SU-DHL-6 (cell line): ENCODE results near the gene MOV10.

Experiments
- H2AFZ ChIP-seq: fragments of 200-600 bp; sonication (generic); 2 replicates; pipeline ENCODE4 v1.6.1; 2014; ENCODE audit warnings: low read depth, mild to moderate bottlenecking, moderate library complexity, mixed read lengths, antibody characterized with exemption, low read length; ENCODE audit not compliant: severe bottlenecking
- H3F3A ChIP-seq: fragments of 200-600 bp; shearing (Covaris generic); 2 replicates; pipeline ENCODE4 v1.6.0; 2016; ENCODE audit warnings: antibody characterized with exemption, mild to moderate bottlenecking; ENCODE audit not compliant: insufficient read depth
- H3K27ac ChIP-seq: fragments of 200-600 bp; sonication (generic); 2 replicates; pipeline ENCODE4 v1.5.1; 2016; ENCODE audit warnings: low read depth, mild to moderate bottlenecking, low read length, moderate library complexity, mixed read lengths
- H3K27me3 ChIP-seq: fragments of 200-600 bp; sonication (generic), shearing (Covaris generic); 2 replicates; pipeline ENCODE4 v1.6.0; 2014; ENCODE audit warnings: mild to moderate bottlenecking, low read length
- H3K36me3 ChIP-seq: fragments of 200-600 bp; sonication (generic); 2 replicates; pipeline ENCODE4 v1.6.1; 2014; ENCODE audit warnings: mild to moderate bottlenecking, low read length, mixed read lengths
- H3K4me2 ChIP-seq: fragments of 300-600, 200-600 bp; shearing (Covaris generic), sonication (generic); 2 replicates; pipeline ENCODE4 v1.6.0; 2014; ENCODE audit warnings: low read length, low read depth, mild to moderate bottlenecking; ENCODE audit not compliant: poor library complexity, severe bottlenecking
- H3K4me3 ChIP-seq: fragments of 200-600 bp; sonication (generic); 2 replicates; pipeline ENCODE4 v1.5.1; 2014; ENCODE audit warnings: antibody characterized with exemption, low read length, mild to moderate bottlenecking, mixed read lengths; ENCODE audit not compliant: insufficient read depth, poor library complexity, severe bottlenecking
- H3K79me2 ChIP-seq: fragments of 200-600 bp; sonication (generic); 2 replicates; pipeline ENCODE4 v1.6.1; 2014; ENCODE audit warnings: mild to moderate bottlenecking, low read length, moderate library complexity; ENCODE audit not compliant: insufficient read depth
- H3K9ac ChIP-seq: fragments of 200-600 bp; sonication (generic); 2 replicates; pipeline ENCODE4 v1.7.0; 2014; ENCODE audit warnings: mild to moderate bottlenecking, low read length
- H3K9me2 ChIP-seq: fragments of 200-600 bp; sonication (generic); replicated peaks from 2 replicates; pipeline ENCODE4 v1.6.1; 2014; ENCODE audit warnings: low read length; ENCODE audit not compliant: insufficient read depth
- H3K9me3 ChIP-seq: fragments of 200-600 bp; sonication (generic); 2 replicates; pipeline ENCODE4 v1.6.1; 2014; ENCODE audit warnings: low read length, mixed read lengths; ENCODE audit not compliant: insufficient read depth
- H4K20me1 ChIP-seq: fragments of 200-600 bp; sonication (generic); 2 replicates; pipeline ENCODE4 v1.6.1; 2014; ENCODE audit warnings: low read depth, mild to moderate bottlenecking, antibody characterized with exemption, low read length, moderate library complexity, mixed read lengths
- CTCF ChIP-seq: fragments of 200-600 bp; sonication (generic); IDR thresholded peaks from one replicate; pipeline ENCODE4 v1.5.1; 2017; ENCODE audit warnings: antibody characterized with exemption, mild to moderate bottlenecking, low read length, moderate library complexity; ENCODE audit not compliant: insufficient read depth, poor library complexity, severe bottlenecking
- EZH2phosphoT487 ChIP-seq: fragments of 200-600 bp; sonication (generic), shearing (Covaris generic); conservative IDR thresholded peaks from 2 replicates; pipeline ENCODE4 v1.6.1; 2018; ENCODE audit warnings: mild to moderate bottlenecking, antibody characterized with exemption, low read length, moderate library complexity, mixed read lengths

MOV10 gene

GRCh38 chr1:112688781-112689193, 14.3 kb downstream of the MOV10 start:
- no peak overlapping the region for H3K27ac ChIP-seq
- TF ChIP-seq CTCF (no peak), EZH2phosphoT487 (no peak)

GRCh38 chr1:112689196-112689841, 14.9 kb downstream of the MOV10 start:
- no peak overlapping the region for H3K9ac ChIP-seq
- H4K20me1 ChIP-seq: no peaks in the 10 kb centered on the region
- H3K4me3 ChIP-seq: no peak overlapping the region
- no peak overlapping the region for H3K4me2 ChIP-seq
- H3F3A ChIP-seq: no peaks in the 10 kb centered on the region
- H3K9me2 ChIP-seq: no peaks in the 10 kb centered on the region
- TF ChIP-seq EZH2phosphoT487 (no peak), CTCF (no peak)
- no peak overlapping the region for H3K27ac ChIP-seq
- no peaks in the 10 kb centered on the region for H3K79me2 ChIP-seq
- H3K27me3 ChIP-seq: no peaks in the 10 kb centered on the region
- no peak overlapping the region for H2AFZ ChIP-seq
- H3K36me3 ChIP-seq: no peaks in the 10 kb centered on the region
- no peaks in the 10 kb centered on the region for H3K9me3 ChIP-seq

More at GRCh38 chr1:112688781-112689193, 14.3 kb downstream of the MOV10 start:
- Histone ChIP-seq H4K20me1 (no peaks in the 10 kb centered on the region), H3K27me3 (no peaks in the 10 kb centered on the region), H3K9ac (no peak overlapping the region), H3K4me3 (no peak overlapping the region), H3K9me3 (no peaks in the 10 kb centered on the region), H3K79me2 (no peaks in the 10 kb centered on the region), H2AFZ (no peak overlapping the region), H3K36me3 (no peaks in the 10 kb centered on the region), H3K4me2 (no peak overlapping the region), H3K9me2 (no peaks in the 10 kb centered on the region), H3F3A (no peaks in the 10 kb centered on the region)

DNA sequence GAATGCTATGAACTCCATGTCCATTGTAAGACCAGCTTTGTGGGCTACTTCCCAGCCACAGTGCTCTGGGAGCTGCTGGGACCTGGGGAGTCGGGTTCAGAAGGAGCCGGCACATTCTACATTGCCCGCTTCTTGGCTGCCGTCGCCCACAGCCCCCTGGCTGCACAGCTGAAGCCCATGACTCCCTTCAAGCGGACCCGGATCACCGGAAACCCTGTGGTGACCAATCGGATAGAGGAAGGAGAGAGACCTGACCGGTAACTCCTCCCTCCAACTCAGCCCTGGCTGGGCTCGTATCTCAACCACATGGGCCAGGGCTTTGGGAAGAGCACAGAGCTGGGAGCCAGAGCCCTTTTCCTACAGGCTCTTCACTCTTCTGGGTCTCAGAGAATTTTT, 15.4 kb downstream of the MOV10 start:
- H3K4me3 ChIP-seq: no peak overlapping the region
- no peak overlapping the region for H3K9ac ChIP-seq
- TF ChIP-seq EZH2phosphoT487 (no peak), CTCF (no peak)
- H3K9me2 ChIP-seq: no peaks in the 10 kb centered on the region
- no peak overlapping the region for H3K27ac ChIP-seq
- H3K27me3 ChIP-seq: no peaks in the 10 kb centered on the region
- H3K4me2 ChIP-seq: no peak overlapping the region
- H3F3A ChIP-seq: no peaks in the 10 kb centered on the region
- no peaks in the 10 kb centered on the region for H3K79me2 ChIP-seq
- H3K36me3 ChIP-seq: no peaks in the 10 kb centered on the region
- H3K9me3 ChIP-seq: no peaks in the 10 kb centered on the region
- H4K20me1 ChIP-seq: no peaks in the 10 kb centered on the region
- no peak overlapping the region for H2AFZ ChIP-seq
